ENCODE data around the gene TOR4A.

Gene TOR4A

GRCh38 chr9:137295849-137296669, 18.5 kb downstream of the TOR4A start:
- peak; percentile 34 for DNase-seq

DNA sequence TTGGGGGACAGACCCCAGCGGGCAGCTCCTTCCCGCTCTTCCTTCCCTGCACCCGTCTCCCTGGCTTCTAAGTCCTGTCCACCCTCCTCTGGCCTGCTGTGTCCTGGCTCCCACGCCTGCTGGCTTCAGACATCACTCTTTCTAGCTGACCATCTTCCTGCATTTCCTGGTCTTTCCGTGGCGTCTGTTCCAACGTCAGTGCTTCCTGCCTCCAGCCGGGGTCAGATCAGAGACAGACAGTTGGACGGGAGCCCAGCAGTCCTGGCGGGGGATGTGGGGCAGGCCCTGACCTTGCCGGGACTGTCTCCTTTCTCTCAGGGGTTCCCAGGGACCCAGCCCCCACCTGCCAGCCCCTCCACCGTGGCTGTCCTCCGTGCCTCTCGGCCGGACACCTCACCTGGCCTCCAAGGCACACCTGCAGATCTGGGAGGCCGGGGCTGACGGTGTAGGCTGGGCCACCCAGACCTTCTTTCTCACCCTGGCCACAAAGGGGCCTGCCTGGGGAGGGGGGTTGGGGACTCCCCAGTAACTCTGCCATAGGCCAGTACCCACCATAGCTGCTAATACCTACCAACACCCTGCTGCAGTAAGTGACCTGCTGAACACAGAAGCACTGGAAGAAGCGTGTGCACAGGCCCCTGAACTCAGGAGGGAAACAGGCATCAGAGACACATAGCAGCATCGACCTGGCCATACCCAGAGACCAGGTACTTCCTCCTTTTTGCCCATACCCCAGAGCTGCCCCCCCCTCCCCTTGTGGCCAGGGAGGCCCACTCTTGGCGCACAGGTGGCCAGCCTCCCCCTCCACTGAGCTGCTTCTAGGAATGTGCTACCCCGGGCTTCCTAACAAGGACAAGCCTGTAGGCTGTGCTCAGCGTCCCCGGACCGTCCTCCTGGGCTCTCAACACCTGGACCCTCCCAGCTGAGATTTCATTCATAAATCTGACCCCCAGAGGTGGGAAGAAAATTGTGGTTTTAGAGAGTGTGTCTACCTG, 19.4 kb downstream of the TOR4A start:
- DNase-seq: peak; percentile 54

DNA sequence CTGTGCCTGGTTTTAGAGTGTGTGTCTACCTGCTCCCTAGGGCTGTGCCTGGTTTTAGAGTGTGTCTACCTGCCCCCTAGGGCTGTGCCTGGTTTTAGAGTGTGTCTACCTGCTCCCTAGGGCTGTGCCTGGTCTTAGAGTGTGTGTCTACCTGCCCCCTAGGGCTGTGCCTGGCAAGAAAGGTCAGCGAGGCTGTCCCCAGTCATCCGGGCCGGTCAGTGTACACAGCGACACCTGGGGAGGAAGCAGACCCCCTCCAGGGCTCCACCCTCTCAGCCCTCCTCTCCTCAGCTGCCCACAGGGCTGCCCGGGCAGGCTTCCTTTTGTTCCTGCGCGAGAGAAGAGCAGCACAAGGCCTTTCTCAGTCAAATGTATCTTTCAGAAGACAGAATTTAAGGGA, 20.4 kb downstream of the TOR4A start:
- no peak for DNase-seq

DNA sequence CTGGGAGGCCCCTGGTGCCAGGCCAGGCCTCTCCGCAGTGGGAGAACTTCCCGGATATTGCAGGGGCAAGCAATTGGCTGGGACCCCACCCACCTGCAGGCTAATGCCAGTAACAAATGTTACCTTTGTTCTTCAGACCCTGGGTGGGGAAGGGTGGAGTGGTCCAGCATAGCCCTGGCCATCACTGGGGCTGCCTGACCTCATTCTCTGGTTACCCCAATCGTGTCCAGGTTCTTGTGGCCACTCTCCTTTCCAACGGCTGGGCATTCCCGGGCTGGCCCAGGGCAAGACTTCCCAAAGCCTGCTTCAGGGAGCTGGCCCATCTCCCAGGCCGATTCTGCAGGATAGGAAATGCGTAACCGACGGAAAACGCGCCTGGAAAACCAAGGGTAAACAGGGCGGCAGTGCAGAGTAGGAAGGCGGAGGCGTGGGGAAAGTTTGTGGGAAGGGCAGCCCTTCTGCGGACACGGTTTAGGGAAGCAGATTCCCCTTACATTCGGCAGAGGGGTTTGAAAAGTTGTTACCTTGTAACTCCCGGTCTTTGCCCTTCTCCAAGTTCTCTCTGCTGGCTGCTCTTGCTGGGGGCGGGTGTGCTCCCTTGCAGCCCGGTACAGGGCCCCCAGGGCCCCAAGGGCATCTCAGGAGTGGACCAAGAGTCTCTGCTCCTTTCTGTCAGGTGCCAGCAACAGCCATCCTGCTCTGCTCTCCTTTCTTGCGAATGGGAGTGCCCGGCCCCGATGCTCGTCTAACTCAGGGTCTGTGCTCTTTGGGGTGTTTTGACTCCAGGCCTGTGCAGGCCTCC, 21.1 kb downstream of the TOR4A start:
- no peak for DNase-seq

DNA sequence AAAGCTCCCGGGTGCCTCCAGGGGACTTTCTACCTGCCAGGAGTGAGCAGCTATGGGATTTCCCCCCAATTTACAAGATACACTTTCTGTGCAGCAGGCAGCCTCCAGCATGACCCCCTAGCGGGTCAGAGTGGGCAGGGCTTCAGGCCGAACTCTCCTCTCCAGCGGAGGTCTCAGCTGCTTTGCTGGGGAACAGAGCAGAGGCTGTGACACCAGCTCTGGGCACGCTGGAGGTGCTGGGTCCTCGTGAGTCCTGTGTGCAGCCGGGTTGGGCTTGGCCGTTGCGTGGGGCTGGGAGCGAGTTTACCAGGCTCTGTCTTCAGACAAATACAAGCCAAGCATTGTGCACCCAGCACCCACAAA, 21.7 kb downstream of the TOR4A start:
- DNase-seq: no peak

- no peak for DNase-seq
Observed at GRCh38 chr9:137299938-137300337, 22.4 kb downstream of the TOR4A start.

- peak; percentile 61 for DNase-seq
Observed at GRCh38 chr9:137300567-137301080, 23.1 kb downstream of the TOR4A start.

GRCh38 chr9:137301081-137301947, 23.8 kb downstream of the TOR4A start:
- peak; percentile 63 for DNase-seq

- peak; percentile 88 for DNase-seq
Observed at GRCh38 chr9:137302118-137302448, 24.6 kb downstream of the TOR4A start, which contains the start of gene NRARP. TSS of gene NRARP (minus strand) at chr9:137302271. CDS start at chr9:137301928, 343 bp downstream.

DNA sequence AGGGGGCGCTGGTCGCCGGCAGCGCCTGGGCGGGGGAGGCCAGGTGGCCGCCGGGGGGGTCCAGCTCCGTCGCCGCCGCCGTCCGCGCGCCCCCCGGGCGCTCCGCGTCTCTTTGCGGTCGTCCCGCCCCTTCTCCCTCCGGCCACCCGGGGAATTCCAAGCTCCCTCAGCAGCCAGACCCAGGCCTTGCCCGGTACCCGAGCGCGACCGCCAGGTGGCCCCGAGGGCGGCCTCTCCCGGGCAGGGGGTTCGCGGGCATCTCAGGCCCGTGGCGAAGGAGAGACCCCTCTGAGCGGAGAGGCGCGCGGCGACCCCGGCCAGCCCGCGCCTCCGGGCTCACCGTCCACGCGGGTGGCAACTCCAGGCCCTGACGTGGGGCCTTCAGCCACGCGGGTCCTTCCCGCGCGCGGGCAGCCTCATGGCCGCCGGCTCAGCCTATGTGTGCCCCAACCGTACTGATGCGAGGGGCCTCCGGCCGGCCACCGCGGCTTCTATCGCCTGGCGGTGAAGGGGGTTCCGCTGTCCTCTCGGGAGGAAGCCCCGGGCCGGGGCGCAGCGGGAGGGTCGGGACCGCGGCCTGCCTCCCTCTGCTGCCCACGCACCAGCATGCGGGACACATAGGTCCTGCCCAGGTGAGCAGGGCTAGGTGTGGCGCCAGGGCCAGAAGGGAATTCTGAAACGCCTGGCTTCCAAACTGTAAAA, 25.1 kb downstream of the TOR4A start:
- no peak for DNase-seq

DNA sequence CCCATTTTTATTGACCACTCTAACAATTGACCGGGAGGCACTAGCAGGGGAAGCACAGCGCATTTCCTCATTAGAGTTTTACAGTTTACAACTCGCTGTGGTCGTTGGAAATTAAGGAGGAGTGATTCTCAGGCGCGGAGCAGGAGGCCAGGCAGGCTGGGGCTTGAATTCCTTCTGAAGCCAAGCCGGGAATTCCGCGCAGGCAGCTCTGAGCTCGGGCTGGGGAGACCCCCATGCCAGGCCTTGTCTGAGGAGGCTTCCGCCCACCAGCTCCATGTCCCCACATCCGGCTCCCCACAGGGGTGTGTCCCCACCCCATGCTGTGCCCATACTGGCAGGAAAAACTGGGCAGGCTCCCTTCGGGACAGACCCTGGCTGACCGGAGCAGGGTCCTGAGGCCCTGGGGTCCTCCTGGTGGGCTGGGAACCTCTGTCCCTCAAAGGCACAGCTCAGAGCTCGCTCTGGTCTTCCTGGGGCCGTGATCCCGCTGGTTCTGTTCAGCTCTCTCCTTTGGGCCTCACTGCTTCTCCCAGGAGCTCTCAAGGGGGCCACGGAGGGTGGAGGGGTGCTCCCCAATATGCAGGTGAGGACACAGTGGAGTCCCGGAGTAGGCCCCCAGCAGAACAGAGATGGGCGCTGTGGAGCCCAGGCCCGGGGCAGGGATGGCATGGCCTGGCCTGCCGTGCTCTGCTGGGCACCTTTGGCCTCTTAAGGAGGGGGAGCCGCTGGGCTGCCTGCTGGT, 25.8 kb downstream of the TOR4A start:
- peak; percentile 43 for DNase-seq

DNA sequence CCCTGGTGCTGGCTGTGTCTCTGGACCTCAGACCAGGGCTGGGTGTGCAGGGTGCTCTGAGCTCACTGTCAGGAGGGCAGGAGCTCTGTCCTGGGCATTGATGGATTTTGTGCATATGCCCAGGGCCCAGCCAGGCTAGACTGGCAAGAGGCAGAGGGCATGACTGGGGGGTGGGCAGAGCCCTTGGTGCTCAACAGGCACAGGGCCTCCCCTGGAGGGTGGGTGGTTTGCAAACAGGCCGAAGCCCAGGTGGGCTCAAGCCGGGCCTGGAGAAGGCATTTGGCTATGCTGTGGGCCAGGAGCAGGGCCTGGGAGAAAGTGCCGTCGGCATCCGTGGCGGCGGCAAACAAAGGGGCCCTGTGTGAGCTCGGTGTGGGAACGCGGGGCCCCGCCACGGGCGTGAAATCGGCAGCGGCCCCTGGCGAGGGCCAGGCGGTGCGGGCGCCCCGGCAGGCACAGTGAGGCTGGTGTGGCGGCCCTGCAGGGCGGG, 26.4 kb downstream of the TOR4A start:
- peak; percentile 25 for DNase-seq

DNA sequence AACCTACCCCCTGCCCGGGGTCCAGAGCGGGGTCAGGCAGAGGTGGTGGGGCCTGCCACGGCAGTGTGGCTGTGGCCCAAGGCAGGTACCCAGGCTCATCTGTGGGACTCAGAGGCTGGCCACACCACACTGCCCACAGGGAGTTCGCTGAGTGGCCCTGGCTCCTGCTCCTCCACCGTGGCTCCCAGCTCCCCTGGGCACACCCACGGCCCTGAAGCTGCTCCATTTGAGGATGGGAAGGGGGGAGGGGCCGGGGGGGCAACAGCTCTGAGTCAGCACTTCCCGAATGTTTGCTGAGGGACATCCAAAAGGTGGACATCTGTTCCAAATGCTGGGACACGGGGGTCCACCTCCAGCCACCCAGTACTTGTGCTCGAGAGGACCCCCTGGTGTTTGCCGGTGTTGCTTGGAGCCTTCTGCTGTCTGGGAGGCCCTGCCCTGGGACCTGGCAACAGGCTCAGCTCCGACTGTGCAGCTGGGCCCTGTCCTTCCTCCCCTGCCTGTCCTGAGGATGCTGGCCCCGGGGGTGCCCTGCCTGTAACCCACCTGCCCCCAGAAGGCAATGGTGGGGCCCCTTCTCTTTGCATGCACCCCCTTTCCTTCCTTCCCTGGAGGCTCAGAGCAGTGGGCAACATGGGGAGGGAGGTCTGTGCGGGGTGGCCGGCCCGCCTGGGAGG, 27.0 kb downstream of the TOR4A start:
- peak; percentile 47 for DNase-seq

DNA sequence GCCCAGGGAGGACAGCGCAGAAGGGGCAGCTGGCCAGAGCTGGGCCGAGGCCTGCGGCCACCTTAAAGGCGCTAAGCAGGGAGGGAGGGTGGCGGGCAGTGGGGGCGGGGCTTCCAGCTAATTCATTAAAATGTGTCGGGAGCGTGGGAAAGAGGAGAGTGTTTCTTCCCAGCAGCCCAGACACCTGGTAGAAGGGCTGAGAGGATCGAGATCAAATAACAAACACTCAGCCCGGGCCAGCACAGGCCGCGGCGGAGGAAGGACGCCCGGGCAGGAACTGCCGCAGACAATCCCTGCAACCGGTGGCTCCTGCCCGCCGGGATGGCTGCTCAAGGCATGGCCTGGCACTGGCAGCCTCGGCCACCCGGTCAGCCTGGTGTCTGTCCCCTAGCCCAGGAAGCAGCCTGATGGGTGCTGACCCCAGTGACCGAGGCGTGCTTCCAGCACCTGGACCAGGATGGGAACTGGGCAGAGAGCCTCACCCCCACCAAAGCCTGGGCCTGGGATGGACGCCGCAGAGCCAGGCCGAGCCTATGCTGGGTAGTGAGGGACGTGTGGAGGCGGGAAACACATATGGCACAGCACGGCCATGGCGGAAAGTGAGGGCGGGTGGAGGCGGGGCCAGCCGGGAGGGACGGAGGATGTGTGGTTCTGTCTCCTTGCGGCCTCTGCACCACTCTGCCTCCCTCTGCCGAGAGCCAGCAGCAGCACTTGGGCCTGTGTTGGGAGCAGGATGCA, 27.7 kb downstream of the TOR4A start:
- peak; percentile 80 for DNase-seq

GRCh38 chr9:137305798-137306065, 28.2 kb downstream of the TOR4A start:
- no peak for DNase-seq

- DNase-seq: peak; percentile 53
Observed at GRCh38 chr9:137306066-137306849, 28.7 kb downstream of the TOR4A start.

- DNase-seq: no peak
Observed at GRCh38 chr9:137306850-137307254, 29.3 kb downstream of the TOR4A start.
